Gastrocnemius medialis (tissue), 4 donors: ENCODE results near the gene CEBPB.

Experiments
- CTCF ChIP-seq, 5 experiments: fragments of 450-650 bp in 3 of 5; fragments of 200-600 bp in 2 of 5; sonication (generic) in 2 of 5; IDR thresholded peaks in 4 of 5; conservative IDR thresholded peaks in 1 of 5; 1 replicate in 4 of 5; 2 replicates in 1 of 5; pipeline ENCODE4 v1.5.1; 2016 to 2019; ENCODE audit warnings: antibody characterized with exemption in 5 of 5, mild to moderate bottlenecking in 3 of 5, moderate library complexity in 3 of 5
- POLR2A ChIP-seq, 2 donors: fragments of 450-650 bp; IDR thresholded peaks; one replicate each; pipeline ENCODE4 v1.6.1; 2017; ENCODE audit warnings: antibody characterized with exemption in 2 of 2, mild to moderate bottlenecking in 2 of 2, moderate library complexity in 2 of 2

DNA sequence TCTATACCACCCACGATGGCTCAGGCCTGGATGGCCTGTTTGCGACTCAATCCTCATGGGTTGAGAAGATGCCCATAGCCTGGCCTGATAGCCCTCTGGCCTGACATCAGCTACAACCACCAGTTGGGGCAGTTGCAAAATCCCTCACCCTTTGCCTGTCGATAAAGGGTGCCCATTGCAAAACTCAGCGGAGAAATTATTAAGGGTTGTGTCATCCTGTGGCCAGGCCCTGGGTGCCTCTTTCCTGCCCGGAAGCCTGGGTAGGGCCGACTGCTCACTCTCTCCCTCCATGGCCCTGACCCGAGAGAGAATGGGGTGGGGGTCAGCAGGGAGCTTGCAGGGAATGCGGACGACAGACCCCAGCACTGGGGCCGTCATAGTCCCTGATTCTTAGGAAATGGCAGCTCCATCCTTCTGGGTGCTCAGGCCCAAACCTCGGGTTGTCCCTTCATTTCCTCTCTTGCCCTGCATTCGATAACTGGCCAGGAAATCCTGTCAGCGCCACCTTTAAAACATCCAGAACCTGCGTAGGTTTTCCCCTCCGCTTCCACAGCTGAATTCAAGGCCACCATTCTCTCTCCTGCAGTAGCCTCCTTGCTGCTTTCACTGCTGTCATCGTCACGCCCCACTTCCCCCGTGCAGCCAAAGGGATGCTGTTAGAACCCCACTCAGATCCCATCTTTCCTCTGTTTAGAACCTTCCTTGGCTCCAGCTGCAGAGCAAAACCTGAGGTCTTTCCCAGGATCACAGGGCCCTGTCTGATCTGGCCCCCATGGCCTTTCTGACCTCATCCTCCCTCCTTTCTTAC lies 31.1 kb downstream of the CEBPB start:
- no peak for TF ChIP-seq CTCF (IDR thresholded peaks at IDR 0.05 in 4 of 5, conservative IDR thresholded peaks at IDR 0.05 in 1 of 5)
- no peak for TF ChIP-seq POLR2A (IDR thresholded peaks at IDR 0.05)
